ENCODE results near the gene CARD10. TPM values are rescaled to one million over a fixed set of nuclear protein-coding genes. Genes with fewer than 3 reads are reported as not detected.

The CARD10 gene
- total and polyA plus RNA-seq, 2 of the 13 experiments (the other 11 are each of a cell fraction or from before 2014, with no cell fraction given): 35.2 to 55.8 TPM

DNA sequence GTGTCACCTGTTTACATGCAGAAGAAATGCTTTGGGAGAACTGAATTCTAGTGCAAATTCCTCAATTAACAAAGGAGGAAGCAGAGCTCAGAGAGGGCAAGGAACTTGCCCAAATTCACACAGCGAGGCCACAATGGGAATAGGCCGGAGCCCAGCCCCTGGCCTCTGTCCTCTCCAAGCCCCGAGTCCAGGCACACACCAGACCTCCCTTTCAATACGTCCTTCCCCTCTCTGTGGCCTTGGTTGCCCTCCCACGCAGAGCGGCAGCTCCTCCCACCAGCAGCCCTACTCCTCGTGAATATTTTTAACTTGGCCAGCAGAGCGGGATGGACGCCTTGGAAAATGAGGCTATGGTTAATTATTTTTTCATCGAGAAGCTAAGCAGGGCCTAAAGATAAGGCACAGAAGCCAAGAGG lies 1.6 kb upstream of the CARD10 start (continued):
- TF ChIP-seq MED1 (CRISPR knock-in tag; IDR thresholded peaks at IDR 0.05) (0 out of 2 replicates have a peak, but pooled peaks have one; percentile 6), ZMYM3 (CRISPR knock-in tag; IDR thresholded peaks at IDR 0.05) (peak; percentile 85), ZNF784 (CRISPR knock-in tag; IDR thresholded peaks at IDR 0.05; ENCODE audit: borderline replicate concordance) (no peak), RXRB (CRISPR knock-in tag; IDR thresholded peaks at IDR 0.05; ENCODE audit: borderline replicate concordance) (peak; percentile 5; the same call in 1 of the 2 replicates), NFE2 (CRISPR knock-in tag; IDR thresholded peaks at IDR 0.05) (no peak), ZNF841 (CRISPR knock-in tag; IDR thresholded peaks at IDR 0.05; ENCODE audit: borderline replicate concordance) (no peak), REPIN1 (CRISPR knock-in tag; IDR thresholded peaks at IDR 0.05; ENCODE audit: borderline replicate concordance, low read depth) (no peak), E2F1 (CRISPR knock-in tag; IDR thresholded peaks at IDR 0.05) (no peak)
- TF ChIP-seq, protein P1, sequence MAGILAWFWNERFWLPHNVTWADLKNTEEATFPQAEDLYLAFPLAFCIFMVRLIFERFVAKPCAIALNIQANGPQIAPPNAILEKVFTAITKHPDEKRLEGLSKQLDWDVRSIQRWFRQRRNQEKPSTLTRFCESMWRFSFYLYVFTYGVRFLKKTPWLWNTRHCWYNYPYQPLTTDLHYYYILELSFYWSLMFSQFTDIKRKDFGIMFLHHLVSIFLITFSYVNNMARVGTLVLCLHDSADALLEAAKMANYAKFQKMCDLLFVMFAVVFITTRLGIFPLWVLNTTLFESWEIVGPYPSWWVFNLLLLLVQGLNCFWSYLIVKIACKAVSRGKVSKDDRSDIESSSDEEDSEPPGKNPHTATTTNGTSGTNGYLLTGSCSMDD (CRISPR knock-in tag; IDR thresholded peaks at IDR 0.05): no peak

Data from HepG2 (cell line).